Cortex of kidney (tissue), 1 donor: ENCODE data around the gene EZH1.

Experiments
- DNase-seq: peaks from one replicate; lab custom pipeline; 2025; lab: John Stamatoyannopoulos, UW

EZH1 gene

DNA sequence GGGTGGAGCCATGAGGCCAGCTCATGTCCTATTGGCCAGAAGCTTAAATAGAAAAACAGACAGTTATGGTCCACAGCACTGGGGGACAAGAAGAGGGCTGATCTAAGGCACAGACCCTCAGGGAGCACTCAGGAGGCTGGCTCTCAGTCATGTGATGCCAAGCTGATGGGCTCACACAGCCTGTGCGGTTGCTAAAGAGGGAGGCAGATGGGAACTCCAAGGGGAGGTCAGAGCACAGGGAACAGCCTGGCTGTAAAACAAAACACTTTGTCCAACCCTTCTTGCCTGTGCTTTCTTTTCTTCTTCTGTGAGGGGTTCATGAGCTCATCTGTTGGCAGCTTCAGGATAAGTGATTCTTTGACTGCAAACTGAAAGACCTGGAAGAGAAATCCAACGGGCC is 35.3 kb downstream of the EZH1 start:
- no peak for DNase-seq

DNA sequence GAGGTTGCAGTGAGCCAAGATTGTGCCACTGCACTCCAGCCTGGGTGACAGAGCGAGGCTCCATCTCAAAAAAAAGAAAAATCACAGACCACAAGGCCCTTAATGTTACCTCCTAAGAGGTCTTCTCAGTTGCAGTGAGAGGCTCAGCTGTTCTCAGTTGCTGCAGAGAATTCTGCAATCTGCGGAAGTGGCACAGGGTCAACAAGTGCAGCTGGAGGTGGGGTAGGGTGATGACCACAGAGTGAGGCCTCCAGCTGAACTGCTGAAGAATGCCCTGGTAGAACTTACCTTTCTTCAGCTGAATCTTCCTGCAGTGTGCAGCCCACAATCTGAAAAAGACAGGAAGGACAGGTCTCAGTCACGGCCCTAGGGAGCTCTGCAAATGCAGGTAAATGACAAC is 36.3 kb downstream of the EZH1 start:
- no peak for DNase-seq

DNA sequence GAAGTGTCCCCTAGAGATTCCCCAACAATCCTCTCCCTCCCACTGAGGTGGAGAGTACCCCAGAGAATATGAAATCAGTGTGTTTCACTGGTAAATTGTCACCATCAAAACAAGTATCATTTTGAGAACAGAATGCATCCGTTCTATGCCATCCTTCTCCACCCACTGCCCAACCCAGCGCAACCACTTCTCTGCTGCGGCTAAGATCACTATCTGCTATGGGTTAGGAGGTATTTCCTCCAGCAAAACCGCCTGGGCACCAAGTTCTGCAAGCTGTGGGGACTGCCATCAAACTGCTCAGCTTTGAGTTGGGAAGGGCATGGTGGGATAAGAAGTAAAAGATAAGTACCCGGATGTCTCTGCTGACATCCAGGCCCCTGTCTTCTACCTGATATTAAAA is 38.1 kb downstream of the EZH1 start:
- no peak for DNase-seq

DNA sequence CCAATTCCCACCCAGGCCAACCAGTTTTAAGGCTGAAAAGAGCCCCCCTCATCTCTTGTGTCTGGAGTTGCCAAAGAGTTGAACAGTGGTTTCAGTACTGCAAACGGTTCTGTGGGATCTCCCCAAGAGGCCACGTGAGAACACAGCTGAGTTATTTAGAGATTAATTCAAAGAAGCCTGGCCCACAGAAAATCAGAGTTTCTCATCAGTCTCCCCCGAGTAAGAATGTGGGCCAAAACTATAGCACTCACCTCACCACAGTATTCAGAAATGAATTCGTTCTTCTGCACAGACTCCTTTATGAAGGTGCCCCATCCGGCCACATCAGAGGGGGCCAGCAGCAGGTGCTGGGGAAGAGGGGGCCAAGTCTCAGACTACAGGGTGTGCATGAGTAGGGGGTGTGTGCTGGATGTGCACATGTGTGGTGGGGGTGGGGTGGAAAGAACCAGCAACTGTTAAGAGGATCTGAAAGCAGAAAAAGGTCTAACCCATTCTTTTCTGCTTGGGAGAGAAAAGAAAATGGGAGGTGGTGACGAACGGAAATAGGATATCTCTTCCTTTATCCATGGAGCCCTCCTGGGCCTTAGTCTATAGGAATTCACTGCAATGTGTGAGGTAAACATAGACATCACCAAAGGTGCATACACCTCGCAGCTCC is 39.9 kb downstream of the EZH1 start:
- no peak for DNase-seq

DNA sequence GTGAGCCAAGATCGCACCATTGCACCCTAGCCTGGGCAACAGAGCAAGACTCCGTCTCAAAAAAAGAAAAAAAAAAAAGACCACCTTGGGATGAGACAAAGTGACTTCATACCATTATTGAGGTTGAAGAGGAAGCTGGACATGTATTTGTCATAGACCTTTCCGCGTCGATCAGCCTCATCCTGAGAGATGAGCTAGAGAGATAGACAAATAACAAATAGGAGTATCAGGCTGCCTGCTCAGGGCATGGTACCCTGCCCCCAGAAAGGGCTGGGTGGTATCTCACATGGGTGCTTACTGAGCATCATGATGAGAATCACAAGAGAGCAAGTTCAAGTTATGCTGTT is 40.4 kb downstream of the EZH1 start:
- no peak for DNase-seq

DNA sequence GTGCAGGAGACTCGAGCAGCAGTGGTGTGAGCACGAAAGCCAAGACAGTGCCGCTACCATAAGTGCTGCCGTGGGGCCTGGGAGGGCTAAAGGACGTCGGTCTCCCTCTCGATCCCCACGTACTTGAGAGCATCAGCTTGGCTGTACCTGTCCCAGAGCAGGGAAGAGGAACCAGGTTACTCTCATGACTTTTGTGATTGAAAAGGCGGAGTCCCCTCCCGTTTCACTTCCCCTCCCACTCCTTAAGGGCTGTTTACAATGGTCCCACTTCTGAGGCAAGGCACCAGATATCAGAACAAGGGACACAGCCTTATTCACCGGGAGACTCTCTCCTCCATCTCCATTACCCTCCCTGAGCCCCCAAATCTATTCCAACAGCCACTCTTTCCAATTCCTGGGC is 42.4 kb downstream of the EZH1 start:
- DNase-seq, result no peak

DNA sequence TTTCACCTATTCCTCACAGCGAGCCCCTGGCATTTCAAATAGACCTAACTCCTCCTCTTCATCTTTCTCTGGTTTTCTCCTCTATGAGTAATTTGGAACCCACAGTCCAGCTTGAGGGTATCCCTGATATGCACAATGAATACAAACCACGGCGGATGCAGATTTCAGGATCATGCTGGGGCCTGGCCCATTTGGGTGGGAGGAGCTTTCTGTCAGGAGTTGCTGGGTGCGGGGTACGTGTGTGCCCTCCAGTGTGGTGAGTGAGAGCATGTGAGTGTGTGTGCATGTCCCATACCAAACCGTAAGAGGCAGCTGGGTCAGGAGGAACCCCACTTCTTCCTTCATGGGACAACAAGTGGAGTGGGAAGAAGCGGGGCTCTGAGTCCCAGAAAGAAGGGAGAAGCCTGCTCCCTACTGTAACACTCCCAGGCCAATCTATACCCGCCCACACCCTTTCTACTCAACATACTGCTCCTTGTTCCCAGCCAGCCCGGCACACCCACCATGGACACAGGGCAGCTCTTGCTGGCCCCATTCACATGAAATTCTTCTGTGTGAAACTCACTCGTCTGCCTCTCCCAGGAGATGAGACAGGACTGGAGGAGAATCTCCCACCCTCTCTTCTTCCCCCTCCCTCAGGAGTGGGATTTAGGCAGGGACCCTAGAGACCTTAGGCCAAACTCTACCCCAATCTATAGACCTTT is 44.1 kb downstream of the EZH1 start:
- DNase-seq, result no peak

DNA sequence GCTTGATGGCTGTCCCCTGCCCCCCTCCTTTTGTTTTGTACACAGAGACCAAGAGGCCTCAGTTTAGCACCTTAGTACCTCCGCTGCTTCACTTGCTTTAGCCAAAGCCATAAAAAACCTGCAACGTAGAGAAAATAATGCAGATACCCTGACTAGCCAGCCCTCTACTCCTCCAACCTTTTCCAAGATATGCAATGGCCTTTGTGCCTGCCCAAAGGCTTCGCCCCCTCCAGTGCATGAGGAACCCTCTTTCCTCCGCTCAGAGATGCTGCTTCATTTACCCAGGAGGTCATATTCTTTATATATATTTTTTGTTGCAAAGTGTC is 45.5 kb downstream of the EZH1 start:
- DNase-seq, result no peak

DNA sequence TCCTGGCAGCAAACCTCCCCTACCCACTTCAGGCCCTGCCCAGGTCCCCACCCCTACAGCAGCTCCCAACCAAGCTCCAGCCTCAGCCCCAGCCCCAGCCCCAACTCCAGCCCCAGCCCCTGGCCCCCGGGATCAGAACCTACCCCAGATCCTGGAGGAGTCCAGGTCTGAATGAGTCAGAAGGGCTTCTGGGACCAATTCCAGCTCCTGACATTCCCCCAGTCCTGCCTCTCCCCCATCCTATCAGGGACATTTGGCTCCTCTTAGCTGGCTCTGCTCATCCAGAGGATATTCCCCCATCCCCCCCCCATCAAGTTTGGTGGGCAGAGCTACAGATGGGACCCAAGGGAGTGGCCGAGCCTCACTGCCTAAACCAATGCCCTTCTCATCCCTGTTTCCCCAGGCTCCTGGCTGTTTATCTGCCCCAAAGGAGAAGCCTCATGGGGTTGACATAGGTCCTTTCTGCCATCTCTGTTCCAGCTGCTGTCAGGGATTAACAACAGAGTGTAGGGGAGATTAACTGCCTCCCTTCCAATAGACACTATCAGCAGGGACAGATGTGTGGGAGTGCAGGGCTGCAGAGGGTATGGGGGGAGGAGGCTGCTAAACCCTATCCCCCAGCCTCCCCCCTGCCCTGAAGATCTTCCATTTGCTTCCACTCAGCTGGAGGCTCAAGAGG is 46.0 kb downstream of the EZH1 start:
- no peak for DNase-seq

DNA sequence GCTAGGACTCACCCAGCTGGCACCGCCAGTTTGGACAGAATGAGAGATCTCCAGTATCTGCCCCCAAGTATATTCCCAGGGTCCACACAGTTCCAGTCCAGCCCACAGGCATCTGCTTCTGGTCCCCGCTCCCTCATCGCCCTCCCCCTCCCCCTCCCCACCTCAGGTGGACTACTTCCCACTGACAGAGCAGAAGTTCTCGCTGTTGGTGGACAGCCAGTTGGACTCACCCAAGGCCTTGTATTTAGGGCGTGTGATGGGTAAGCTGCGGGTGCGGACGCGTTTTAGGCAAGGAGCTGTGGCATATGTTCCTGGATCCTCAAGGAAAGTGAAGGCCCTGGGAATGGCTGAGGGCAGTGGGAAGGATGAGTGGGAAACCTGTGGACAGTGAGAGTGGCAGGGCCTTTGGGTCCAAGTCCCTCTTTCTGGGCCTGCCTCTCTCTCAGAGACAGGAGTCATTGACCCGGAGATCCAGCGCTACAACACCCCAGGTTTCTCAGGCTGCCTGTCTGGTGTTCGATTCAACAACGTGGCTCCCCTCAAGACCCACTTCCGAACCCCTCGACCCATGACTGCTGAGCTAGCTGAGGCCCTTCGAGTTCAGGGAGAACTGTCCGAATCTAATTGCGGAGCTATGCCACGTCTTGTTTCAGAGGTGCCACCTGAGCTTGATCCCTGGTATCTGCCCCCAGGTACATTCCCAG is 47.6 kb downstream of the EZH1 start:
- no peak for DNase-seq

DNA sequence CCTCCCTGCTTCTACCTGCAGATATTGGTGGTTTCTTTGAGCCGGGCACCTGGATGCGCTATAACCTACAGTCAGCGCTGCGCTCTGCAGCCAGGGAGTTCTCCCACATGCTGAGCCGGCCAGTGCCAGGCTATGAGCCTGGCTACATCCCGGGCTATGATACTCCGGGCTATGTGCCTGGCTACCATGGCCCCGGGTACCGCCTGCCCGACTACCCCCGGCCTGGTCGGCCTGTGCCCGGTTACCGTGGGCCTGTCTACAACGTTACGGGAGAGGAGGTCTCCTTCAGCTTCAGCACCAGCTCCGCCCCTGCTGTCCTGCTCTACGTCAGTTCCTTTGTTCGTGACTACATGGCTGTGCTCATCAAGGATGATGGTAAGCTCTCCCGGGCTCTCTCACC is 49.3 kb downstream of the EZH1 start:
- DNase-seq, result no peak

DNA sequence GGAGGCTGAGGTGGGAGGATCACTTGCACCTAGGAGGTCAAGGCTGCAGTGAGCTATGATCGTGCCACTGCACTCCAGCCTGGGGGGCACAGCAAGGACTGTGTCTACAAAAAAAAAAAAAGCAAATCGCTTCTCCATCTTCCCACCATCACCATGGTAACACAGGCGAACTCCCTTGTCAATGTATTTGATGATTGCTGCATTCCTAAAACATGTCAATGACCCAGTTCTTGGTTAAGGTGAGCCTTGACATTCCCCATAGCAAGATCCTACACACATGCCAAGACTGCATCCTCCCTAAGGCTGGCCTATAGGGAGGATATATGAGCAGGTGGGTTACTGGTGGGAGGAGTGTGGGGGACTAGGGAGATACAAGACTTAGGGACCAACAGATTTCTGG is 50.3 kb downstream of the EZH1 start:
- DNase-seq, result no peak

DNA sequence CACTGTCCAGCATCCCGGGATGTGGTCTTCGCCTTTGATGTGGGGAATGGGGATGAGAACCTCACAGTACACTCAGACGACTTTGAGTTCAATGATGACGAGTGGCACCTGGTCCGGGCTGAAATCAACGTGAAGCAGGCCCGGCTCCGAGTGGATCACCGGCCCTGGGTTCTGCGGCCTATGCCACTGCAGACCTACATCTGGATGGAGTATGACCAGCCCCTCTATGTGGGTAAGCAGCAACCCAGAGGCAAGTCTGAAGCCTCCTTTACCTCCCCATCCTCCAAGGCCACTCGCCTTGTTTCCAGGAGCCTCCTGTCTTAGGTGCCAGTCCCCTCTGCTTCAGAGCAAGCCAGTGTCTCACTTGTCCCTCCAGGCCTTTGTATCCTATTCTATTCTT is 52.4 kb downstream of the EZH1 start:
- no peak for DNase-seq

DNA sequence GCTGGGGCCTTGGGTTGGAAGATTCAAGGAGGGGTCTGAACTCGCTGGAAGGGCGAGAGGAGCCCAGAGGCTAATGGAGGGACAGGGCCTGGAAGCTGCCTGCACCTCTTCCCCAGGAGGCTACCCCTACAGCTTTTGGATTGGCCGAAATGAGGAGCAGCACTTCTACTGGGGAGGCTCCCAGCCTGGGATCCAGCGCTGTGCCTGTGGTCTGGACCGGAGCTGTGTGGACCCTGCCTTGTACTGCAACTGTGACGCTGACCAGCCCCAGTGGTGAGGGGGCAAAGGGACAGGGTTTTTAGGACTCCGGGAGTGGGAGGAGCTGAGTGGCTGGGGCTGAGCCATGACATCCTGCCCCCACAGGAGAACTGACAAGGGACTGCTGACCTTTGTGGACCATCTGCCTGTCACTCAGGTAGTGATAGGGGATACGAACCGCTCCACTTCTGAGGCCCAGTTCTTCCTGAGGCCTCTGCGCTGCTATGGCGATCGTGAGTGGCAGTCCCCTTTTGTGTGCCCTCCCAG is 53.8 kb downstream of the EZH1 start:
- no peak for DNase-seq

DNA sequence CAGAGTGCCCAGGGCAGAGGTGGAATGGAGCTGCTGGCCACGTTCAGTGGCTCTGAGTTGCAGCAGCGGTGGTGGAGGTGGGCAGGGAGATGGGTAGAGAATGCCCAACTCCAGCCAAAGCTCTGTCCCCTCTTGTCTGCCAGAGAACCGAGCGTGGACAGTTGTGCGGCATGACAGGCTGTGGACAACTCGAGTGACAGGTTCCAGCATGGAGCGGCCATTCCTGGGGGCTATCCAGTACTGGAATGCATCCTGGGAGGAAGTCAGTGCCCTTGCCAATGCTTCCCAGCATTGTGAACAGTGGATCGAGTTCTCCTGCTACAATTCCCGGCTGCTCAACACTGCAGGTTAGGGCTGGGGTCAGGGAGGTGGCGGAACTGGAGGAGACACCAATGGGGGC is 54.2 kb downstream of the EZH1 start:
- DNase-seq, result no peak

DNA sequence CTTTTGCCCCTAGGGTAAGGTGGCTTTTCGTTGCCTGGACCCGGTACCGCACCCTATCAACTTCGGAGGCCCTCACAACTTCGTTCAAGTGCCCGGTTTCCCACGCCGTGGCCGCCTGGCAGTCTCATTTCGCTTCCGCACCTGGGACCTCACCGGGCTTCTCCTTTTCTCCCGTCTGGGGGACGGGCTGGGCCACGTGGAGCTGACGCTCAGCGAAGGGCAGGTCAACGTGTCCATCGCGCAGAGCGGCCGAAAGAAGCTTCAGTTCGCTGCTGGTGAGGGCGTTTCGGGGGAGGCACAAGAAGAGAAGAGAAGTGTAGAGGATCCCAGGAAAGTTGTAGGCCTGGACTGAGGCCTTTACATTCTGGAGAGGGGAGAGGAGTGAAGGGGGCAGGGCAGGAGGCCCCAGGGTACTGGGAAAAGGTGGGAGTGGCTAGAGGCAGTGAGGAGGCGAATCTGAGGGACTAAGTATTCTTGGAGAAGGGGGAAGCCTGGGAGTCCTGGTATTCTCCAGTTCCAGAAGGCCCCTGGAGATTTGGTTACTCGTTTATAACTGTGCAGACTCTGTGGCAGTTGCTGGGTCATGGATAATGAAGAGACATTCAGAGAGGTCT is 57.0 kb downstream of the EZH1 start:
- no peak for DNase-seq

DNA sequence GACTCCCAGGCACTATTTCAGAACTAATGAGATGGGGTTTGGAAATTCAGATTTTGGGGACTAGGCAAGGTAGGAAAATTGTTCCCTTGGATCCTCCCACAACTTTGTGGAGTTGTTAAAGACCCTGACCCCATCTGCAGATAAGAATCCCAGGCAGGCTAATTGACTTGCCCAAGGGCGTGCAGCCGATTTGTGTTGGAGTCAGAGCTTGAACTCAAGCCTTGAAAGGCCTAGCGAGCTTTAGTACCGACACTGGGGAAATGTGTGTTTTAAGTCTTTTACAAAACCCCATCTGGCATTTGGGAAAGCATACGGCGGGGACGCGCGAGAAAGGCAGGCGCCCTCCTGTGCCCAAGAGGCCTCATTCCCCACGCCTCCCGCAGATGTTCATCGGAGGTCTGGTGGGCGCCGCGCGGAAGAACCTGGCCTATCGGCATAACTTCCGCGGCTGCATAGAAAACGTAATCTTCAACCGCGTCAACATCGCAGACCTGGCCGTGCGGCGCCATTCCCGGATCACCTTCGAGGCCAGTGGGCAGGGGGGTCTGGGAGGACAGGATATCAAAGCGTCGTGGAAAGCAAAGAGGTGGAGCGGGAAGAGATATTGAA is 58.2 kb downstream of the EZH1 start:
- DNase-seq, result no peak

DNA sequence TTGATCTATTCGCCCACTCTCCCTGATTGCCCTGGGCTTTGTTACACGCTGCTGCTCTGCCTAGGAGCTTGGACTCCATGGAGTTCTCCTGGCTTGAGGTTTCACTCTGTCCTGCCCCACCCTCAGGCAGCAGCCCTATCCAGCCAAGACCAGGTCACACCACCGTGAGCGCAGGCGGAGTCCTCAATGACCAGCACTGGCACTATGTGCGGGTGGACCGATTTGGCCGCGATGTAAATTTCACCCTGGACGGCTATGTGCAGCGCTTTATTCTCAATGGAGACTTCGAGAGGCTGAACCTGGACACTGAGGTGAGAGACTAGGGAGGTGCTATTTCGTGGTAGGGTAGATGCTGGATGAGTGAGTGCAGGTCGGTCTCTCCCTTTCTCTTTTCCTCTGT is 59.0 kb downstream of the EZH1 start:
- DNase-seq, result no peak

DNA sequence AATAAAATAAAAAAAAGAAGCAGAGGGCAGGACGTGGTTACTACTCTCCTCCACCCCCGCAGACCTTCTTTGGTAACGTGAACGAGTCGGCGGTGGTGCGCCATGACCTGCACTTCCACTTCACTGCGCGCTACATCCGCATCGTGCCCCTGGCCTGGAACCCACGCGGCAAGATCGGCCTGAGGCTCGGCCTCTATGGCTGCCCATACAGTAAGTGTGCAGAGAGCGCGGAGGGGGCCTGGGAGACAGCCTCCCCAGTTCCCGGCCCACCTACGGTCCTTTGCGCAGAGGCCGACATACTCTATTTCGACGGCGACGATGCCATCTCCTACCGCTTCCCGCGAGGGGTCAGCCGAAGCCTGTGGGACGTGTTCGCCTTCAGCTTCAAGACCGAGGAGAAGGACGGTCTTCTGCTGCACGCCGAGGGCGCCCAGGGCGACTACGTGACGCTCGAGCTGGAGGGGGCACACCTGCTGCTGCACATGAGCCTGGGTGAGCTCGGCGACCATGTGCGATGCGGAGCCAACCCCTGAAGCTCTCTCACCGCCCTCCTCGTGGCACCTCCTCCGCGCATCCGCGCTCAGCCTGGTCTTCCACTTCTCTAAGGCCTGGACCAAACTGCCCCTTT is 59.8 kb downstream of the EZH1 start:
- no peak for DNase-seq

DNA sequence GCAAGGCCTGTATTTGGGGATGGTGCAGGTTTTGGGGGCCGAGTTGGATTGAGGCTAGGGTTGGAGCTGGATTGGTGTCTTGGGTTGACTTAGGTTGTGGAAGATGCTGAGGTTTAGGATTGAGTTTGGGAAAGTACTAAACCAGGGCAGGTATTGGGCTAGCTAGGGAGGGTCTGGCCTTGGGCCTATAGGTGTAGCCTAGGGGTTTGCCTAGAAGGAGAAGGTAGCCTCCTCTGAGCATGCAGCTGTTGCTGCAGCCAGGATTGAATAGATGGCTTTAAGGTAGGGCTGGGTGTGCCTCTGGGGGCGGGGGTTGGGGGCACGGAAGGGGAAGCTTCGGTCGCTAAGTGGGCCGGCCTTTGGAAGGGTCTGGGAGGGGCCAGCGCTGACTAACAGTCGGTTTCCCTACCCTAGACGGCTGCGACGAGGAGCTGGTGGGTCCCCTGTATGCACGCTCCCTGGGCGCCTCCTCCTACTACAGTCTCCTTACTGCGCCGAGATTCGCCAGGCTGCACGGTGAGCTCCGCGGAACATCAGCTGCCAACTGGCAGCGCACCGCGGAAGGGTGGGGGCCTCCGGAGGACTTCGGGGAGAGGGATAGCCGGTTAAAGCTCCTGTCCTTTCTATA is 61.3 kb downstream of the EZH1 start:
- DNase-seq, result no peak
